ENCODE results near the gene MACROD2.
A peak's percentile ranks its signal among the peaks of the same experiment; 100 is the strongest.

Gene MACROD2

DNA sequence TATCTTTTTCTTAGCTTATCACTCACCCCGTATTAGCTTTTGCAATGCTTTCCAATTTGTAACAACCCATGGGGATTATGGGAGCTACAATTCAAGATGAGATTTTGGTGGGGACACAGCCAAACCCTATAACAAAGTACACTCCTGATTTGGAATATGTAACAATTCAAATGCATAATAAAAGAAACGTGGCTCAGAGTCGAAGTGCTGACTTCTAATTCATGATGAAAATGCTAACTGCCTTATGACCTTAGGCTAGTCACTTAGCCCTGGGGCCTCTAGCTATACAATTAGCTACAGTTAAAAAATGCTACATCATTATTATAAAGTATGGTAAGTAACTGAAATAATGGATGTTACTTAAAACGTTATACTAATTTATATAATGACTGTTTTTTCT, 1297.1 kb downstream of the MACROD2 start:
- TF ChIP-seq, protein P1, sequence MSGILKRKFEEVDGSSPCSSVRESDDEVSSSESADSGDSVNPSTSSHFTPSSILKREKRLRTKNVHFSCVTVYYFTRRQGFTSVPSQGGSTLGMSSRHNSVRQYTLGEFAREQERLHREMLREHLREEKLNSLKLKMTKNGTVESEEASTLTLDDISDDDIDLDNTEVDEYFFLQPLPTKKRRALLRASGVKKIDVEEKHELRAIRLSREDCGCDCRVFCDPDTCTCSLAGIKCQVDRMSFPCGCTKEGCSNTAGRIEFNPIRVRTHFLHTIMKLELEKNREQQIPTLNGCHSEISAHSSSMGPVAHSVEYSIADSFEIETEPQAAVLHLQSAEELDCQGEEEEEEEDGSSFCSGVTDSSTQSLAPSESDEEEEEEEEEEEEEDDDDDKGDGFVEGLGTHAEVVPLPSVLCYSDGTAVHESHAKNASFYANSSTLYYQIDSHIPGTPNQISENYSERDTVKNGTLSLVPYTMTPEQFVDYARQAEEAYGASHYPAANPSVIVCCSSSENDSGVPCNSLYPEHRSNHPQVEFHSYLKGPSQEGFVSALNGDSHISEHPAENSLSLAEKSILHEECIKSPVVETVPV (CRISPR knock-in tag; IDR thresholded peaks at IDR 0.05) = no peak
- TF ChIP-seq ISL1 (CRISPR knock-in tag; IDR thresholded peaks at IDR 0.05) = no peak
- no peak for TF ChIP-seq RARB (CRISPR knock-in tag; IDR thresholded peaks at IDR 0.05)
- no peak for TF ChIP-seq ZFP30 (CRISPR knock-in tag; IDR thresholded peaks at IDR 0.05)
- TF ChIP-seq BACH2 (CRISPR knock-in tag; IDR thresholded peaks at IDR 0.05; ENCODE audit: borderline replicate concordance) = no peak
- TF ChIP-seq ARNTL (CRISPR knock-in tag; IDR thresholded peaks at IDR 0.05; ENCODE audit: borderline replicate concordance, low read depth) = no peak
- TF ChIP-seq GLIS3 (CRISPR knock-in tag; IDR thresholded peaks at IDR 0.05) = no peak
- TF ChIP-seq SNAI2 (CRISPR knock-in tag; IDR thresholded peaks at IDR 0.05) = no peak
- no peak for TF ChIP-seq TCF4 (CRISPR knock-in tag; IDR thresholded peaks at IDR 0.05; ENCODE audit: borderline replicate concordance)
- no peak for TF ChIP-seq ZNF565 (CRISPR knock-in tag; conservative IDR thresholded peaks at IDR 0.05; ENCODE audit: low read depth)
- TF ChIP-seq, protein P2, sequence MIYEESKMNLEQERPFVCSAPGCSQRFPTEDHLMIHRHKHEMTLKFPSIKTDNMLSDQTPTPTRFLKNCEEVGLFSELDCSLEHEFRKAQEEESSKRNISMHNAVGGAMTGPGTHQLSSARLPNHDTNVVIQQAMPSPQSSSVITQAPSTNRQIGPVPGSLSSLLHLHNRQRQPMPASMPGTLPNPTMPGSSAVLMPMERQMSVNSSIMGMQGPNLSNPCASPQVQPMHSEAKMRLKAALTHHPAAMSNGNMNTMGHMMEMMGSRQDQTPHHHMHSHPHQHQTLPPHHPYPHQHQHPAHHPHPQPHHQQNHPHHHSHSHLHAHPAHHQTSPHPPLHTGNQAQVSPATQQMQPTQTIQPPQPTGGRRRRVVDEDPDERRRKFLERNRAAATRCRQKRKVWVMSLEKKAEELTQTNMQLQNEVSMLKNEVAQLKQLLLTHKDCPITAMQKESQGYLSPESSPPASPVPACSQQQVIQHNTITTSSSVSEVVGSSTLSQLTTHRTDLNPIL (CRISPR knock-in tag; IDR thresholded peaks at IDR 0.05; ENCODE audit: low read depth) = no peak
- TF ChIP-seq TOX (CRISPR knock-in tag; IDR thresholded peaks at IDR 0.05; ENCODE audit: borderline replicate concordance) = no peak
- TF ChIP-seq ZFP3 (CRISPR knock-in tag; IDR thresholded peaks at IDR 0.05) = no peak
- TF ChIP-seq CSDC2 (CRISPR knock-in tag; IDR thresholded peaks at IDR 0.05) = no peak
- TF ChIP-seq, protein P3, sequence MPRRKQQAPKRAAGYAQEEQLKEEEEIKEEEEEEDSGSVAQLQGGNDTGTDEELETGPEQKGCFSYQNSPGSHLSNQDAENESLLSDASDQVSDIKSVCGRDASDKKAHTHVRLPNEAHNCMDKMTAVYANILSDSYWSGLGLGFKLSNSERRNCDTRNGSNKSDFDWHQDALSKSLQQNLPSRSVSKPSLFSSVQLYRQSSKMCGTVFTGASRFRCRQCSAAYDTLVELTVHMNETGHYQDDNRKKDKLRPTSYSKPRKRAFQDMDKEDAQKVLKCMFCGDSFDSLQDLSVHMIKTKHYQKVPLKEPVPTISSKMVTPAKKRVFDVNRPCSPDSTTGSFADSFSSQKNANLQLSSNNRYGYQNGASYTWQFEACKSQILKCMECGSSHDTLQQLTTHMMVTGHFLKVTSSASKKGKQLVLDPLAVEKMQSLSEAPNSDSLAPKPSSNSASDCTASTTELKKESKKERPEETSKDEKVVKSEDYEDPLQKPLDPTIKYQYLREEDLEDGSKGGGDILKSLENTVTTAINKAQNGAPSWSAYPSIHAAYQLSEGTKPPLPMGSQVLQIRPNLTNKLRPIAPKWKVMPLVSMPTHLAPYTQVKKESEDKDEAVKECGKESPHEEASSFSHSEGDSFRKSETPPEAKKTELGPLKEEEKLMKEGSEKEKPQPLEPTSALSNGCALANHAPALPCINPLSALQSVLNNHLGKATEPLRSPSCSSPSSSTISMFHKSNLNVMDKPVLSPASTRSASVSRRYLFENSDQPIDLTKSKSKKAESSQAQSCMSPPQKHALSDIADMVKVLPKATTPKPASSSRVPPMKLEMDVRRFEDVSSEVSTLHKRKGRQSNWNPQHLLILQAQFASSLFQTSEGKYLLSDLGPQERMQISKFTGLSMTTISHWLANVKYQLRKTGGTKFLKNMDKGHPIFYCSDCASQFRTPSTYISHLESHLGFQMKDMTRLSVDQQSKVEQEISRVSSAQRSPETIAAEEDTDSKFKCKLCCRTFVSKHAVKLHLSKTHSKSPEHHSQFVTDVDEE (CRISPR knock-in tag; IDR thresholded peaks at IDR 0.05) = no peak
- TF ChIP-seq, protein P4, sequence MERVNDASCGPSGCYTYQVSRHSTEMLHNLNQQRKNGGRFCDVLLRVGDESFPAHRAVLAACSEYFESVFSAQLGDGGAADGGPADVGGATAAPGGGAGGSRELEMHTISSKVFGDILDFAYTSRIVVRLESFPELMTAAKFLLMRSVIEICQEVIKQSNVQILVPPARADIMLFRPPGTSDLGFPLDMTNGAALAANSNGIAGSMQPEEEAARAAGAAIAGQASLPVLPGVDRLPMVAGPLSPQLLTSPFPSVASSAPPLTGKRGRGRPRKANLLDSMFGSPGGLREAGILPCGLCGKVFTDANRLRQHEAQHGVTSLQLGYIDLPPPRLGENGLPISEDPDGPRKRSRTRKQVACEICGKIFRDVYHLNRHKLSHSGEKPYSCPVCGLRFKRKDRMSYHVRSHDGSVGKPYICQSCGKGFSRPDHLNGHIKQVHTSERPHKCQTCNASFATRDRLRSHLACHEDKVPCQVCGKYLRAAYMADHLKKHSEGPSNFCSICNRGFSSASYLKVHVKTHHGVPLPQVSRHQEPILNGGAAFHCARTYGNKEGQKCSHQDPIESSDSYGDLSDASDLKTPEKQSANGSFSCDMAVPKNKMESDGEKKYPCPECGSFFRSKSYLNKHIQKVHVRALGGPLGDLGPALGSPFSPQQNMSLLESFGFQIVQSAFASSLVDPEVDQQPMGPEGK (CRISPR knock-in tag; IDR thresholded peaks at IDR 0.05; ENCODE audit: borderline replicate concordance) = no peak
- no peak for TF ChIP-seq ZC3H10 (CRISPR knock-in tag; IDR thresholded peaks at IDR 0.05)
- no peak for ATAC-seq

DNA sequence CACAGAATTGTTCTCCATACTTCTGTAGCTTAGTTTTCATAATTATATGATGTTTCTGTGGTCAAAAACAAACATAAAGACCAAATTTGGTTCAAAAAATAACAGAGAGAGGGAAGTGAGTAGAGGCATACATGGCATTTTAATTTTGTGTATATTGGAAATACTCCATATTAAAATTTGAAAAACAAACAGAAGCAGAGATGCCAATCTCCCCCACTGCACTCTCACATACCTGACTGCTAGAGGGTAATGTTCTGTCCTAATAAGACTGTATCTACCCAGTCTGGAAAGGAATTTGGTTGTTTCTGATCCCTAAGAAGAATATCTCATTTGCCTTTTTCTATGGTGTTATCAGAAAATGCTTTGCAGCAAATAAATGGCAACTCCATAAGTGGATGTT, 1301.1 kb downstream of the MACROD2 start:
- TF ChIP-seq TCF4 (CRISPR knock-in tag; IDR thresholded peaks at IDR 0.05; ENCODE audit: borderline replicate concordance) (no peak), CSDC2 (CRISPR knock-in tag; IDR thresholded peaks at IDR 0.05) (no peak), ZNF8 (CRISPR knock-in tag; IDR thresholded peaks at IDR 0.05) (no peak), BACH2 (CRISPR knock-in tag; IDR thresholded peaks at IDR 0.05; ENCODE audit: borderline replicate concordance) (no peak), PPARA (CRISPR knock-in tag; IDR thresholded peaks at IDR 0.05; ENCODE audit: borderline replicate concordance) (no peak), ISL1 (CRISPR knock-in tag; IDR thresholded peaks at IDR 0.05) (peak; percentile 63), OSR1 (CRISPR knock-in tag; IDR thresholded peaks at IDR 0.05) (no peak)
- no peak for ATAC-seq

DNA sequence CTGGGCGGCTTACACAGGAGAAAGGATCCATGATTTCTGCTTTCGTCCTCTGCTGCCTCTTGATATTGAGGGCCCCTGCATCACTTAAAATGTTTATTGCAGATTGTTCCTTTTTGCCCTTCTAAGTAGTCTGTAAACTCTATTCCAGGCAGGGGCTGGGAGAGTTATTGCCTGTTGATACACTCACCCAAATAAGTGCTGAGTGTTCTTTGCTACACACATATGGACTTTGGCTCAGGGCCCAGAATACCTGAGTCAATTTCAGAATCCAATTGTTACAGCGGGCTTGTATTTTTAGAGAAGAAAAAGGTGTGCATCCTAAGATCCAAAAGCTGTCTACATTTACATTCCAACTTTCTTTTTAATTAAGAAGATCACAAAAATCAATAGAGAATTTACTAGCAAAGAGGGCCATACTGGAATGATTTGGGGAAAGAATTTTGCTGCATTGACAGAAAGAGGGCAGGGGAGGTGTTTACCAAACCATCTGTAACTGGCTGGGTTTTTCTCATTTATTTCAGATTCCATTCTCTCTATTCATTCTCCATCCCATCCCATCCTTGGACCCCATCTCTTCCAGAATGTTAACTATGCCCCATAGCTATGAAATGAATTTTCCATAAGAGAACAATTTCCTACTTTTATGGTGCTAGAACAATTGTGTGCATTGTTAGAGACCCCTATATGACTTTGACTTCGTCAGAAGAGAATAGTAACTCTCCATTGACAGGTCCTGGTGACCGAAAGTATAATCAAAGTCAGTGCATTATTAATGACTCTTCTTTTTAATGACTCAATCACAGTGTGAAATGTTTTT, 1302.0 kb downstream of the MACROD2 start:
- TF ChIP-seq ZNF8 (CRISPR knock-in tag; IDR thresholded peaks at IDR 0.05) = no peak
- TF ChIP-seq ISL1 (CRISPR knock-in tag; IDR thresholded peaks at IDR 0.05) = no peak
- no peak for TF ChIP-seq PPARA (CRISPR knock-in tag; IDR thresholded peaks at IDR 0.05; ENCODE audit: borderline replicate concordance)
- TF ChIP-seq TOX (CRISPR knock-in tag; IDR thresholded peaks at IDR 0.05; ENCODE audit: borderline replicate concordance) = no peak
- no peak for TF ChIP-seq ZFP3 (CRISPR knock-in tag; IDR thresholded peaks at IDR 0.05)
- TF ChIP-seq, protein P1 (CRISPR knock-in tag; IDR thresholded peaks at IDR 0.05) = no peak
- TF ChIP-seq ZNF565 (CRISPR knock-in tag; conservative IDR thresholded peaks at IDR 0.05; ENCODE audit: low read depth) = no peak
- TF ChIP-seq ZFP30 (CRISPR knock-in tag; IDR thresholded peaks at IDR 0.05) = no peak
- TF ChIP-seq ZNF70 (CRISPR knock-in tag; IDR thresholded peaks at IDR 0.05) = no peak
- no peak for TF ChIP-seq OSR1 (CRISPR knock-in tag; IDR thresholded peaks at IDR 0.05)
- ATAC-seq = no peak
